ENCODE measurements around the gene NDUFS2.

Gene NDUFS2

GRCh38 chr1:161159913-161160243 is 42.3 kb upstream of the NDUFS2 start:
- TF ChIP-seq CTCF (conservative IDR thresholded peaks at IDR 0.05) = no peak
- H3K27ac ChIP-seq = peak overlapping the region; percentile 85

- H3K27ac ChIP-seq = peak overlapping the region; percentile 85; the same call in 1 of the 2 replicates
- TF ChIP-seq CTCF (conservative IDR thresholded peaks at IDR 0.05) = no peak
Measured at GRCh38 chr1:161160671-161161145, 41.5 kb upstream of the NDUFS2 start.

GRCh38 chr1:161161652-161162051 is 40.5 kb upstream of the NDUFS2 start:
- H3K27ac ChIP-seq = no peak overlapping the region
- no peak for TF ChIP-seq CTCF (conservative IDR thresholded peaks at IDR 0.05)

- H3K27ac ChIP-seq = no peak overlapping the region
- TF ChIP-seq CTCF (conservative IDR thresholded peaks at IDR 0.05) = no peak
Measured at GRCh38 chr1:161162052-161162451, 40.1 kb upstream of the NDUFS2 start.

GRCh38 chr1:161162806-161163205 is 39.4 kb upstream of the NDUFS2 start:
- no peak for TF ChIP-seq CTCF (conservative IDR thresholded peaks at IDR 0.05)
- no peak overlapping the region for H3K27ac ChIP-seq

- H3K27ac ChIP-seq = no peak overlapping the region
- no peak for TF ChIP-seq CTCF (conservative IDR thresholded peaks at IDR 0.05)
Measured at GRCh38 chr1:161163793-161164192, 38.4 kb upstream of the NDUFS2 start.

- no peak for TF ChIP-seq CTCF (conservative IDR thresholded peaks at IDR 0.05)
- peak overlapping the region; percentile 79 for H3K27ac ChIP-seq
Measured at GRCh38 chr1:161164901-161165610, 37.1 kb upstream of the NDUFS2 start.
